ENCODE results near the gene FGD5.

FGD5 gene

GRCh38 chr3:14837878-14838258 lies 19.1 kb downstream of the FGD5 start:
- TF ChIP-seq CTCF (conservative IDR thresholded peaks at IDR 0.05; ENCODE audit: low read depth, low read length): no peak
- H3K4me3 ChIP-seq (ENCODE audit: low read length): no peak overlapping the region
- DNase-seq (ENCODE audit: low read depth): no peak

- peak; percentile 23 for TF ChIP-seq CTCF (conservative IDR thresholded peaks at IDR 0.05; ENCODE audit: low read depth, low read length)
- no peak for DNase-seq (ENCODE audit: low read depth)
- no peak overlapping the region for H3K4me3 ChIP-seq (ENCODE audit: low read length)
Observed at GRCh38 chr3:14839236-14839635, 20.5 kb downstream of the FGD5 start.

GRCh38 chr3:14841836-14842235 lies 23.1 kb downstream of the FGD5 start:
- no peak for TF ChIP-seq CTCF (conservative IDR thresholded peaks at IDR 0.05; ENCODE audit: low read depth, low read length)

GRCh38 chr3:14842277-14842676 lies 23.5 kb downstream of the FGD5 start:
- no peak overlapping the region for H3K4me3 ChIP-seq (ENCODE audit: low read length)
- TF ChIP-seq CTCF (conservative IDR thresholded peaks at IDR 0.05; ENCODE audit: low read depth, low read length): no peak
- no peak for DNase-seq (ENCODE audit: low read depth)

More at GRCh38 chr3:14841836-14842235, 23.1 kb downstream of the FGD5 start:
- H3K4me3 ChIP-seq (ENCODE audit: low read length): no peak overlapping the region
- DNase-seq (ENCODE audit: low read depth): no peak

GRCh38 chr3:14843321-14843720 lies 24.6 kb downstream of the FGD5 start:
- DNase-seq (ENCODE audit: low read depth): no peak
- no peak for TF ChIP-seq CTCF (conservative IDR thresholded peaks at IDR 0.05; ENCODE audit: low read depth, low read length)
- no peak overlapping the region for H3K4me3 ChIP-seq (ENCODE audit: low read length)

- H3K4me3 ChIP-seq (ENCODE audit: low read length): no peak overlapping the region
- TF ChIP-seq CTCF (conservative IDR thresholded peaks at IDR 0.05; ENCODE audit: low read depth, low read length): no peak
- DNase-seq (ENCODE audit: low read depth): no peak
Observed at GRCh38 chr3:14844386-14845170, 25.8 kb downstream of the FGD5 start.

- no peak overlapping the region for H3K4me3 ChIP-seq (ENCODE audit: low read length)
- DNase-seq (ENCODE audit: low read depth): no peak
- TF ChIP-seq CTCF (conservative IDR thresholded peaks at IDR 0.05; ENCODE audit: low read depth, low read length): no peak
Observed at GRCh38 chr3:14845180-14845579, 26.4 kb downstream of the FGD5 start.
